ENCODE measurements around the gene CNOT11. TPM values are rescaled to one million over a fixed set of nuclear protein-coding genes. Genes with fewer than 3 reads are reported as not detected.

CNOT11 gene
- total and polyA plus RNA-seq, 2 of the 8 experiments (the other 6 are each of a cell fraction or from before 2014, with no cell fraction given), result 41.5 to 54.6 TPM

DNA sequence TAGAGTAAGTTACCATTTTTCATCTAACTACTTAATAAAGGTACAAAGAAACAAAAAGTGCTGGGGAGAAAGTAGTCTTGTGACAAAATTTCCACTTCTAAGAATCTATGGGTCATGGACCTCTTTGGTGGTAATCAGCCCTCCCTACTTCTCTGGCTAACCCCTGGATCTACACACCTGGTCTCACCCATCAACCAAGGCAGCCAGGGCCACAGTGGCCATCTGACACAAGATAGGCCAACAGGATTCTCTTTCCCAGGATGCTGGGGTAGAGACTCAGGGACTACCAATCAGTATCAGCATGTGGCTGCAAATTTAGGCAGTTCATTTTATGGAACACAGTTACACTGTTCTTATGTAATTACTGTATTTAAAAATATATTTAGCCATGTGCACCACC, 38.0 kb downstream of the CNOT11 start (continued):
- TF ChIP-seq, protein P1, sequence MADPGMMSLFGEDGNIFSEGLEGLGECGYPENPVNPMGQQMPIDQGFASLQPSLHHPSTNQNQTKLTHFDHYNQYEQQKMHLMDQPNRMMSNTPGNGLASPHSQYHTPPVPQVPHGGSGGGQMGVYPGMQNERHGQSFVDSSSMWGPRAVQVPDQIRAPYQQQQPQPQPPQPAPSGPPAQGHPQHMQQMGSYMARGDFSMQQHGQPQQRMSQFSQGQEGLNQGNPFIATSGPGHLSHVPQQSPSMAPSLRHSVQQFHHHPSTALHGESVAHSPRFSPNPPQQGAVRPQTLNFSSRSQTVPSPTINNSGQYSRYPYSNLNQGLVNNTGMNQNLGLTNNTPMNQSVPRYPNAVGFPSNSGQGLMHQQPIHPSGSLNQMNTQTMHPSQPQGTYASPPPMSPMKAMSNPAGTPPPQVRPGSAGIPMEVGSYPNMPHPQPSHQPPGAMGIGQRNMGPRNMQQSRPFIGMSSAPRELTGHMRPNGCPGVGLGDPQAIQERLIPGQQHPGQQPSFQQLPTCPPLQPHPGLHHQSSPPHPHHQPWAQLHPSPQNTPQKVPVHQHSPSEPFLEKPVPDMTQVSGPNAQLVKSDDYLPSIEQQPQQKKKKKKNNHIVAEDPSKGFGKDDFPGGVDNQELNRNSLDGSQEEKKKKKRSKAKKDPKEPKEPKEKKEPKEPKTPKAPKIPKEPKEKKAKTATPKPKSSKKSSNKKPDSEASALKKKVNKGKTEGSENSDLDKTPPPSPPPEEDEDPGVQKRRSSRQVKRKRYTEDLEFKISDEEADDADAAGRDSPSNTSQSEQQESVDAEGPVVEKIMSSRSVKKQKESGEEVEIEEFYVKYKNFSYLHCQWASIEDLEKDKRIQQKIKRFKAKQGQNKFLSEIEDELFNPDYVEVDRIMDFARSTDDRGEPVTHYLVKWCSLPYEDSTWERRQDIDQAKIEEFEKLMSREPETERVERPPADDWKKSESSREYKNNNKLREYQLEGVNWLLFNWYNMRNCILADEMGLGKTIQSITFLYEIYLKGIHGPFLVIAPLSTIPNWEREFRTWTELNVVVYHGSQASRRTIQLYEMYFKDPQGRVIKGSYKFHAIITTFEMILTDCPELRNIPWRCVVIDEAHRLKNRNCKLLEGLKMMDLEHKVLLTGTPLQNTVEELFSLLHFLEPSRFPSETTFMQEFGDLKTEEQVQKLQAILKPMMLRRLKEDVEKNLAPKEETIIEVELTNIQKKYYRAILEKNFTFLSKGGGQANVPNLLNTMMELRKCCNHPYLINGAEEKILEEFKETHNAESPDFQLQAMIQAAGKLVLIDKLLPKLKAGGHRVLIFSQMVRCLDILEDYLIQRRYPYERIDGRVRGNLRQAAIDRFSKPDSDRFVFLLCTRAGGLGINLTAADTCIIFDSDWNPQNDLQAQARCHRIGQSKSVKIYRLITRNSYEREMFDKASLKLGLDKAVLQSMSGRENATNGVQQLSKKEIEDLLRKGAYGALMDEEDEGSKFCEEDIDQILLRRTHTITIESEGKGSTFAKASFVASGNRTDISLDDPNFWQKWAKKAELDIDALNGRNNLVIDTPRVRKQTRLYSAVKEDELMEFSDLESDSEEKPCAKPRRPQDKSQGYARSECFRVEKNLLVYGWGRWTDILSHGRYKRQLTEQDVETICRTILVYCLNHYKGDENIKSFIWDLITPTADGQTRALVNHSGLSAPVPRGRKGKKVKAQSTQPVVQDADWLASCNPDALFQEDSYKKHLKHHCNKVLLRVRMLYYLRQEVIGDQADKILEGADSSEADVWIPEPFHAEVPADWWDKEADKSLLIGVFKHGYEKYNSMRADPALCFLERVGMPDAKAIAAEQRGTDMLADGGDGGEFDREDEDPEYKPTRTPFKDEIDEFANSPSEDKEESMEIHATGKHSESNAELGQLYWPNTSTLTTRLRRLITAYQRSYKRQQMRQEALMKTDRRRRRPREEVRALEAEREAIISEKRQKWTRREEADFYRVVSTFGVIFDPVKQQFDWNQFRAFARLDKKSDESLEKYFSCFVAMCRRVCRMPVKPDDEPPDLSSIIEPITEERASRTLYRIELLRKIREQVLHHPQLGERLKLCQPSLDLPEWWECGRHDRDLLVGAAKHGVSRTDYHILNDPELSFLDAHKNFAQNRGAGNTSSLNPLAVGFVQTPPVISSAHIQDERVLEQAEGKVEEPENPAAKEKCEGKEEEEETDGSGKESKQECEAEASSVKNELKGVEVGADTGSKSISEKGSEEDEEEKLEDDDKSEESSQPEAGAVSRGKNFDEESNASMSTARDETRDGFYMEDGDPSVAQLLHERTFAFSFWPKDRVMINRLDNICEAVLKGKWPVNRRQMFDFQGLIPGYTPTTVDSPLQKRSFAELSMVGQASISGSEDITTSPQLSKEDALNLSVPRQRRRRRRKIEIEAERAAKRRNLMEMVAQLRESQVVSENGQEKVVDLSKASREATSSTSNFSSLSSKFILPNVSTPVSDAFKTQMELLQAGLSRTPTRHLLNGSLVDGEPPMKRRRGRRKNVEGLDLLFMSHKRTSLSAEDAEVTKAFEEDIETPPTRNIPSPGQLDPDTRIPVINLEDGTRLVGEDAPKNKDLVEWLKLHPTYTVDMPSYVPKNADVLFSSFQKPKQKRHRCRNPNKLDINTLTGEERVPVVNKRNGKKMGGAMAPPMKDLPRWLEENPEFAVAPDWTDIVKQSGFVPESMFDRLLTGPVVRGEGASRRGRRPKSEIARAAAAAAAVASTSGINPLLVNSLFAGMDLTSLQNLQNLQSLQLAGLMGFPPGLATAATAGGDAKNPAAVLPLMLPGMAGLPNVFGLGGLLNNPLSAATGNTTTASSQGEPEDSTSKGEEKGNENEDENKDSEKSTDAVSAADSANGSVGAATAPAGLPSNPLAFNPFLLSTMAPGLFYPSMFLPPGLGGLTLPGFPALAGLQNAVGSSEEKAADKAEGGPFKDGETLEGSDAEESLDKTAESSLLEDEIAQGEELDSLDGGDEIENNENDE (IDR thresholded peaks at IDR 0.05; ENCODE audit: insufficient replicate concordance, low read length), result no peak
- TF ChIP-seq, protein P2, sequence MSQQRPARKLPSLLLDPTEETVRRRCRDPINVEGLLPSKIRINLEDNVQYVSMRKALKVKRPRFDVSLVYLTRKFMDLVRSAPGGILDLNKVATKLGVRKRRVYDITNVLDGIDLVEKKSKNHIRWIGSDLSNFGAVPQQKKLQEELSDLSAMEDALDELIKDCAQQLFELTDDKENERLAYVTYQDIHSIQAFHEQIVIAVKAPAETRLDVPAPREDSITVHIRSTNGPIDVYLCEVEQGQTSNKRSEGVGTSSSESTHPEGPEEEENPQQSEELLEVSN (IDR thresholded peaks at IDR 0.05), result no peak
- TF ChIP-seq BRCA1 (IDR thresholded peaks at IDR 0.05; ENCODE audit: low read depth, low read length), result no peak
- no peak for TF ChIP-seq CEBPB (IDR thresholded peaks at IDR 0.05; ENCODE audit: low read depth, low read length)
- TF ChIP-seq HDAC2 (IDR thresholded peaks at IDR 0.05; ENCODE audit: borderline replicate concordance in 1 of 2, low read depth in 2 of 2, low read length in 2 of 2), result no peak
- no peak for TF ChIP-seq SIRT6 (IDR thresholded peaks at IDR 0.05; ENCODE audit: low read length)
- TF ChIP-seq SUZ12 (IDR thresholded peaks at IDR 0.05; ENCODE audit: low read length), result no peak
- TF ChIP-seq CTBP2 (IDR thresholded peaks at IDR 0.05; ENCODE audit: borderline replicate concordance, insufficient read depth, insufficient read length, low read length), result no peak
- TF ChIP-seq CHD1 (IDR thresholded peaks at IDR 0.05; ENCODE audit: low read depth, low read length), result no peak
- no peak for TF ChIP-seq CREB1 (IDR thresholded peaks at IDR 0.05)
- no peak for TF ChIP-seq SRF (IDR thresholded peaks at IDR 0.05; ENCODE audit: low read depth, low read length)
- TF ChIP-seq TAF1 (IDR thresholded peaks at IDR 0.05; ENCODE audit: low read depth, low read length), result no peak
